Measurements from ENCODE around the gene PLCE1.

PLCE1 gene

DNA sequence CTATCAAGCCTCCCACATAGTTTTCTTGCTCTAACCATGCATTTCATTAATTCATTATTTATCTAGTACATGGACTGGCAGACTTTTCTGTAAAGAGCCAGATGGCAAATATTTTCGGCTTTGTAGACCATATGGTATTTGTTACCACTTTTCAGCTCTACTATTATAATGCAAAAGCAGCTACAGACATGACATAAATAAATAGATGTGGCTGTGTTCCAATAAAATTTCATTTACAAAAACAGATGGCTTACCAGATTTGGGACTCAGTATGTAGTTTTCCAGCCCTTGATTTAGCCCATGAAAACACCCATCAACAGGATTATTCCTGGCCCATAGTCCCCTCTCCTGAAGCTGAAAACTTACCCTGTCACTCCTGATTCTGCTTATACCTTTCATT lies 32.1 kb downstream of the PLCE1 start:
- no peak for DNase-seq

DNA sequence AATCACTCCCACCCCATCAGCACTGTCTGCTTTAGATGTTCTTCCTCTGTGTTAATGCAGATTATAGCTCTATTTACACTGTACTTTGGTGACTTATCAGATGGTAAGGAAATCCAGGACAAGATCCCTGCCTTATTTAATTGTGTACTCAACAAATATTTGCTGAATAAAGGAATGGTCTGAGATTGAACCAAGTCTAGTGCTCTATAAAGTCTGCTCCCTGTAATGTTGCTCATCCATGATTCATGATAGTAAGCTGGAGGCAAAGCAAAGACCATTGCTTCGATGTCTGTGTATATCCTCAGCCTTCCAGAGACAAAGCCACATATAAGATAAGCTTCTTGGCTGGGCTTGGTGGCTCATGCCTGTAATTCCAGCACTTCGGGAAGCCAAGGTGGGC lies 33.5 kb downstream of the PLCE1 start:
- no peak for DNase-seq

- no peak for DNase-seq
Measured at GRCh38 chr10:94029955-94030354, 36.2 kb downstream of the PLCE1 start.

DNA sequence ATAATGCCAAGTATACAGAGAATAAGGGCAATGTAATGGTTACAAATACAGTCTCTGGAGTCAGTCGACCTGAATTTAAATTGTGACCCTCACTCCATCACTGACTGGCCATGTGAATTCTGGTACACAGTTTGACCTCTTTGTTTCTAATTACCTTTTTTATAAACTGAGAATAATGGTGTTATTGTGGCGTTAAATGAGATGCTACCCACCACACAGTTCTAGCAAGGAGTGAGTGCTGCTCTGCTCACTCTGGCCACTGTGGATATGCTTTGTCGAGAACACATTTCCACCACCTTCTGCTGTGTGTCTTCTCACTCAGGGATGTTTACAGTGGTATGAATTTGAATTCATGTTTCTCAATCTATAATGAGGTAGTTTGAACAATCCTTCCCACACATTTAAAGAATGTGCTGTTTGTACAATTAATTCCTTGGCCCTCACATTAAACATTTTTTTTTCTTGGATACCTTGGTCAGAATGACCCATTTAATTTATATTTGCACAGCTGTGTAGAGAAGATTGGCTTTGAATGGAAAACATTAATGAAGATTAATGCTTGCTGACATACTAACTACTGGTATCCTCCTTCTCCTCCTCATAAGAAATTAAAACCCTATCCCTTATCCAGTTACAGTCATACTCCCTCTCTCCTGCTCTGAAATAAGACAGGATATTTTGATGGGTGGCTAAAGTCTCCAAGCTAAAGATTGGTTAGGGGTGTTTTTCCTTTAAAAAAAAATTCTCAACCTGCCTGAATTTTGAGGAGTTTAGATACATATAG lies 42.4 kb downstream of the PLCE1 start:
- no peak for DNase-seq

- no peak for DNase-seq
Measured at GRCh38 chr10:94036766-94037033, 43.0 kb downstream of the PLCE1 start.

GRCh38 chr10:94037286-94037685 lies 43.6 kb downstream of the PLCE1 start:
- no peak for DNase-seq

GRCh38 chr10:94038024-94038423 lies 44.3 kb downstream of the PLCE1 start:
- no peak for DNase-seq

DNA sequence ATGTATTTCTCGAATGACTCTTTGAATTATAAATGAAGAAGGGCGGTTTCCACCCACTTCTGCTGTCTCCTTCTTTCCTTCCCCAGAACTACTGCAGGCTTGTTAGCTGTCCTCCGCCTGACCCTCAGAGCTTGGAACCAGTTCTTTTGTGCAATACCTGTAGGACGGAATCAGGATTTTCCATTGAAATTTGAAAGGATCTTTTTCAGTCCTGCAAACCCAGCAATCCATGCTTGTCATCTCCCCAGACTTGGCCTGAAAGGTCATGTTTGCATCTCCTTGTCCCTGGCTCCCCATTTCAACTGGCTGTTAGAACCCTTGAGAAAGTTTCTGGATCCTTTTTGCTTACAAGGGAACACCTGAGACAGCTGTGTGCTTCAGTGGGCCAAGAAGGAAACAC lies 47.5 kb downstream of the PLCE1 start:
- DNase-seq = no peak

DNA sequence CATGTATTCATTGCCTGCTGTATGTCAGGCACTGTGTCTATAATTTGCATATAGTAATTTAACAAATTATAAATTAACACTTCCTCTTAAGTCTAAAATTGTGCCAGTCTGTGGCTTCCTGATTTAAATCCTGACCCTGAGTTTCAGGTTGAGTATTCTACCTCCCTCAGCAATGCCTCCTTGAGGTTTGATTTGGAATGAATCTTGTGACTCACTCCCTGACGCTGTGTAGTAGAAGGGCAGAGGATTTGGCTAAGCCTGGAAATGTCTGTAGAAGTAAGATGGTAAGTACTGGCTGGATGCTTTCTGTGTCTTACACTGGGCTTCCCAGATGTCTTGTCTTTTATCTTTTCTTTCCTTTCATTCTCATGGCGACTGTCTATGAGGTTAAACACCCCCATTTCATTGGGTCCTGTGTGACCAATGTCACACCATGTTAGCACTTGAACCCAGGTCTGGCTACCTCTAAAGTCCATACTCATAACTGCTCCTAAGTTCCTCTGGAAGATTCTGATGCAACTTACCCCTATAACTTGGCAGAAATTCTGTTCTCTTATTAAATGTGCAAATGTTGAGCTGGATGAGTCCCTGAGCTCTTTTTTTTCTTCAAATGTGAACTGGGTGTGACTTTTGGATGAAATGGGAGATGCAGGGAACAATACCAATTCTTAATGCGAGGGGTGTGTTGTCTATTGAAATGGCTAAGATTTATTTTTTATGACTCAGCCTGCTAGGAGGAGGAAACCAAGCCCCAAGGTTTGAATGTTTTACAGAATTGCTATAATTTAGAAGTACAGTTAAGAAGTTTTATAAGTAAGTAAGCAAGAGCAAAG lies 48.5 kb downstream of the PLCE1 start:
- DNase-seq = no peak

- DNase-seq = no peak
Measured at GRCh38 chr10:94042834-94043175, 49.1 kb downstream of the PLCE1 start.
